GM12878 (cell line): ENCODE results near the gene HS6ST1. TPM values are rescaled to one million over a fixed set of nuclear protein-coding genes. Genes with fewer than 3 reads are reported as not detected.

Experiments
- ATAC-seq: fragments of 200-7000 bp; cut with Tn5 transposase; 3 replicates; pipeline ENCODE4 v1.9.1; 2020; ENCODE audit warnings: mild to moderate bottlenecking, moderate library complexity
- BruUV-seq: library from RNA; stranded (reverse); fragments of 400-500 nt; replicated peaks from 2 replicates; lab custom pipeline; 2021; lab: Mats Ljungman, UMichigan
- CTCF ChIA-PET: fragments of 300-600 bp; sonication (Branson Sonifier 250); formaldehyde crosslinking; extraction: SDS; loops from one replicate; lab custom pipeline; 2021; ENCODE audit warnings: inconsistent platforms; lab: Yijun Ruan, JAX
- POLR2A ChIA-PET: fragments of 350-600 bp; formaldehyde crosslinking; extraction: SDS; loops from one replicate; lab custom pipeline; 2021; ENCODE audit warnings: inconsistent platforms; lab: Charles Lee
- RAD21 ChIA-PET: fragments of 300-600 bp; sonication (Branson Sonifier 250); formaldehyde crosslinking; loops from one replicate; lab custom pipeline; 2023; ENCODE audit warnings: antibody characterized with exemption; ENCODE audit not compliant: unreplicated experiment; lab: Charles Lee
- SMC1A ChIA-PET: fragments of 300-600 bp; sonication (Branson Sonifier 250); formaldehyde crosslinking; loops from one replicate; lab custom pipeline; 2023; ENCODE audit not compliant: unreplicated experiment, uncharacterized antibody; lab: Charles Lee
- DNase-seq: peaks from one replicate; pipeline ENCODE4 v3.0.0-alpha.2; 2011; ENCODE audit warnings: low read depth, low spot score
- FAIRE-seq: peaks from 3 replicates; lab custom pipeline; 2011; peaks lifted over from hg19 to GRCh38; lab: Jason Lieb, UNC
- H2AFZ ChIP-seq: 2 replicates; pipeline ENCODE4 v1.6.0; 2011; ENCODE audit warnings: low read depth, low read length, control low read depth; ENCODE audit not compliant: control insufficient read depth
- H3K27ac ChIP-seq: 2 replicates; pipeline ENCODE4 v1.5.1; 2011; ENCODE audit warnings: control low read depth; ENCODE audit not compliant: control insufficient read depth, insufficient read depth
- H3K27me3 ChIP-seq, 2 experiments: replicated peaks in 1 of 2; 2 replicates each; pipeline versions ENCODE4 v1.6.0 to v1.6.1; 2011; ENCODE audit warnings: low read length in 1 of 2; ENCODE audit not compliant: control insufficient read depth in 2 of 2, insufficient read depth in 2 of 2
- H3K36me3 ChIP-seq, 2 experiments: 2 replicates each; pipeline ENCODE4 v1.5.1; 2011; ENCODE audit warnings: low read length in 1 of 2; ENCODE audit not compliant: control insufficient read depth in 2 of 2, insufficient read depth in 2 of 2
- H3K4me1 ChIP-seq: 2 replicates; pipeline ENCODE4 v1.6.1; 2011; ENCODE audit warnings: mild to moderate bottlenecking, low read length, moderate library complexity, mixed read lengths; ENCODE audit not compliant: control insufficient read depth, insufficient read depth
- H3K4me2 ChIP-seq: 2 replicates; pipeline ENCODE4 v1.6.0; 2011; ENCODE audit warnings: control low read depth; ENCODE audit not compliant: control insufficient read depth, insufficient read depth
- H3K4me3 ChIP-seq: fragments of 200-600 bp; sonication (generic); 2 replicates; pipeline ENCODE4 v1.5.1; 2016
- H3K79me2 ChIP-seq: 2 replicates; pipeline ENCODE4 v1.6.0; 2011; ENCODE audit warnings: low read length; ENCODE audit not compliant: control insufficient read depth, insufficient read depth
- H3K9ac ChIP-seq: 2 replicates; pipeline ENCODE4 v1.8.0; 2011; ENCODE audit warnings: low read length, control low read depth, mixed read lengths; ENCODE audit not compliant: control insufficient read depth, insufficient read depth
- H3K9me3 ChIP-seq: replicated peaks from 3 replicates; pipeline ENCODE4 v1.5.1; 2011; ENCODE audit warnings: mild to moderate bottlenecking, low read length; ENCODE audit not compliant: control insufficient read depth, insufficient read depth
- H4K20me1 ChIP-seq: 2 replicates; pipeline ENCODE4 v1.6.0; 2011; ENCODE audit not compliant: control insufficient read depth, insufficient read depth
- IRF3 ChIP-seq: fragments of 450-650 bp; IDR thresholded peaks from 2 replicates; pipeline ENCODE4 v1.6.1; 2014; ENCODE audit warnings: mild to moderate bottlenecking
- JUNB ChIP-seq: IDR thresholded peaks from 2 replicates; pipeline ENCODE4 v1.6.1; 2016; ENCODE audit warnings: antibody characterized with exemption, mild to moderate bottlenecking
- POLR2A ChIP-seq: IDR thresholded peaks from 2 replicates; pipeline ENCODE4 v1.6.1; 2011; ENCODE audit warnings: low read depth, mild to moderate bottlenecking, low read length
- POU2F2 ChIP-seq: IDR thresholded peaks from 3 replicates; pipeline ENCODE4 v1.6.1; 2011; ENCODE audit warnings: low read depth, mild to moderate bottlenecking, low read length, borderline replicate concordance
- STAT3 ChIP-seq: IDR thresholded peaks from 2 replicates; pipeline ENCODE4 v1.6.1; 2011; ENCODE audit warnings: low read depth, low read length, improper control_type of control experiment
- WGBS: methylation state at CpG from one replicate; pipeline ENCODE4 v1.1.6; 2016; ENCODE audit warnings: low lambda C conversion rate; ENCODE audit not compliant: insufficient replicate concordance, insufficient coverage; ENCODE audit errors: missing lambda C conversion rate; 5-methylcytosine and 5-hydroxymethylcytosine counted together
- in situ Hi-C: fragments of 300-500 bp; cut with MboI; formaldehyde crosslinking; loops from 9 replicates; pipeline ENCODE4 v1.14.3; 2018; ENCODE audit warnings: mixed read lengths
- intact Hi-C: fragments of 100-400 bp; cut with micrococcal nuclease; formaldehyde crosslinking; loops from one replicate; pipeline ENCODE4 v1.14.2; 2022; ENCODE audit not compliant: unreplicated experiment
- polyA plus RNA-seq, 11 experiments: library from polyadenylated mRNA; depleted of rRNA in 4 of 11; unstranded in 6 of 11; stranded (reverse) in 5 of 11; fragments of >200 nt; fragmentation: Nextera tagmentation in 4 of 11; fragmentation: Illumina TruSeq in 1 of 11; extraction: Ambion mirVana in 4 of 11; extraction: Trizol in 1 of 11; gene quantifications; 1 replicate in 1 of 11; 2 replicates in 10 of 11; pipeline versions ENCODE4 v1.2.1 to v1.2.3, GENCODE V29; 2011 to 2016; ENCODE audit warnings: inconsistent platforms in 2 of 11, missing spikeins in 2 of 11, low read depth in 1 of 11
- total RNA-seq, 4 experiments: library from RNA; depleted of rRNA in 3 of 4; stranded (reverse); fragments of >200 nt in 3 of 4; fragmentation: Illumina TruSeq in 1 of 4; extraction: Trizol in 1 of 4; gene quantifications; 2 replicates each; pipeline versions ENCODE4 v1.2.1 to v1.2.3, GENCODE V29; 2013 to 2021

Gene HS6ST1
- total and polyA plus RNA-seq, 10 of the 15 experiments (the other 5 are each of a cell fraction or from before 2014, with no cell fraction given), result 0.48 to 17.0 (median 4.7) TPM

- intact Hi-C loops, result no loop called here
- Histone ChIP-seq H3K4me2 (no peak overlapping the region), H3K36me3 (peaks cover 0 to 2% of the 10 kb centered on the region in 2 experiments; a peak in 2 of 4 replicates), H3K9me3 (no peaks in the 10 kb centered on the region), H3K4me1 (peaks cover 3% of the 10 kb centered on the region; the same call in 1 of the 2 replicates), H4K20me1 (no peaks in the 10 kb centered on the region; the same call in none of the 2 replicates), H3K27me3 (no peaks in the 10 kb centered on the region), H3K27ac (no peak overlapping the region), H3K79me2 (peaks cover 1% of the 10 kb centered on the region), H2AFZ (no peak overlapping the region), H3K9ac (no peak overlapping the region), H3K4me3 (no peak overlapping the region)
- ChIA-PET POLR2A (no interaction called here), SMC1A (no interaction called here), CTCF (no interaction called here), RAD21 (no interaction called here)
- ATAC-seq, result no peak
- FAIRE-seq, result no peak
- TF ChIP-seq POLR2A (no peak), JUNB (no peak), POU2F2 (no peak), IRF3 (no peak)
- 98% methylated on average over 7 of the region's 7 CpGs for WGBS
- in situ Hi-C loops, result no loop called here
- no TSS peak for BruUV-seq
- DNase-seq, result no peak
Measured at GRCh38 chr2:128311216-128311754, 7.4 kb downstream of the HS6ST1 start.

- no peak overlapping the region for H3K4me2 ChIP-seq
- ATAC-seq, result no peak
- no peak overlapping the region for H2AFZ ChIP-seq
- no peak overlapping the region for H3K9ac ChIP-seq
- peaks cover 0 to 2% of the 10 kb centered on the region in 2 experiments; a peak in 2 of 4 replicates for H3K36me3 ChIP-seq
- TF ChIP-seq STAT3, result no peak
- no peak overlapping the region for H3K27ac ChIP-seq
- no peak overlapping the region for H3K4me3 ChIP-seq
- 86% methylated on average over 4 of the region's 4 CpGs for WGBS
- ChIA-PET POLR2A (no interaction called here), CTCF (no interaction called here), SMC1A (no interaction called here), RAD21 (no interaction called here)
- H4K20me1 ChIP-seq, result no peaks in the 10 kb centered on the region; the same call in none of the 2 replicates
- intact Hi-C loops (no loop called here), in situ Hi-C loops (no loop called here)
- no peaks in the 10 kb centered on the region for H3K27me3 ChIP-seq
- peaks cover 4% of the 10 kb centered on the region for H3K4me1 ChIP-seq
- no peaks in the 10 kb centered on the region for H3K9me3 ChIP-seq
- no peak for FAIRE-seq
- no TSS peak for BruUV-seq
- H3K79me2 ChIP-seq, result no peaks in the 10 kb centered on the region; the same call in none of the 2 replicates
- no peak for DNase-seq
Measured at GRCh38 chr2:128310761-128311160, 7.9 kb downstream of the HS6ST1 start.
